DOHH2 (cell line): ENCODE results near the gene DLEC1.

ENCODE experiments used
- H3F3A ChIP-seq: fragments of 200-600 bp; sonication (generic), shearing (Covaris generic); 2 replicates; pipeline ENCODE4 v1.6.0; 2016; ENCODE audit warnings: antibody characterized with exemption, mild to moderate bottlenecking; ENCODE audit not compliant: control insufficient read depth, insufficient read depth
- H3K27ac ChIP-seq: fragments of 200-600 bp; sonication (generic); 2 replicates; pipeline ENCODE4 v1.5.1; 2014; ENCODE audit warnings: low read depth, mild to moderate bottlenecking, low read length, moderate library complexity
- H3K27me3 ChIP-seq: fragments of 200-600 bp; sonication (generic); 2 replicates; pipeline ENCODE4 v1.6.1; 2014; ENCODE audit warnings: mild to moderate bottlenecking, low read length, mixed read lengths; ENCODE audit not compliant: control insufficient read depth
- H3K36me3 ChIP-seq: fragments of 200-600 bp; sonication (generic); 2 replicates; pipeline ENCODE4 v1.6.1; 2014; ENCODE audit warnings: mild to moderate bottlenecking, low read length, moderate library complexity, mixed read lengths; ENCODE audit not compliant: control insufficient read depth
- H3K4me1 ChIP-seq: fragments of 200-600 bp; sonication (generic); 2 replicates; pipeline ENCODE4 v1.6.1; 2014; ENCODE audit warnings: mild to moderate bottlenecking, low read length, mixed read lengths; ENCODE audit not compliant: control insufficient read depth
- H3K4me2 ChIP-seq: fragments of 200-600 bp; sonication (generic); 2 replicates; pipeline ENCODE4 v1.6.0; 2014; ENCODE audit warnings: mild to moderate bottlenecking, low read length, moderate library complexity
- H3K4me3 ChIP-seq: fragments of 200-600 bp; sonication (generic); 2 replicates; pipeline ENCODE4 v1.5.1; 2014; ENCODE audit warnings: mild to moderate bottlenecking, low read length, mixed read lengths
- H3K79me2 ChIP-seq: fragments of 200-600 bp; sonication (generic); 2 replicates; pipeline ENCODE4 v1.6.1; 2014; ENCODE audit warnings: mild to moderate bottlenecking, low read length, mixed read lengths; ENCODE audit not compliant: control insufficient read depth
- H3K9me2 ChIP-seq: fragments of 200-600 bp; sonication (generic); replicated peaks from 2 replicates; pipeline ENCODE4 v1.6.1; 2014; ENCODE audit warnings: mild to moderate bottlenecking, low read length, mixed read lengths; ENCODE audit not compliant: control insufficient read depth
- H3K9me3 ChIP-seq: fragments of 200-600 bp; sonication (generic); 2 replicates; pipeline ENCODE4 v1.6.1; 2014; ENCODE audit warnings: antibody characterized with exemption, low read length, mixed read lengths; ENCODE audit not compliant: control insufficient read depth, insufficient read depth
- H4K20me1 ChIP-seq: fragments of 200-600 bp; sonication (generic); 2 replicates; pipeline ENCODE4 v1.6.0; 2014; ENCODE audit warnings: low read depth, mild to moderate bottlenecking, antibody characterized with exemption, low read length, moderate library complexity; ENCODE audit not compliant: control insufficient read depth, insufficient read depth
- EZH2phosphoT487 ChIP-seq: fragments of 200-600 bp; sonication (generic); IDR thresholded peaks from 2 replicates; pipeline ENCODE4 v1.6.1; 2017; ENCODE audit warnings: borderline replicate concordance, mild to moderate bottlenecking, antibody characterized with exemption, low read length, moderate library complexity, mixed read lengths
- TF ChIP-seq, protein P1 (sequence below): fragments of 200-600 bp; sonication (generic); IDR thresholded peaks from one replicate; pipeline ENCODE4 v1.5.1; 2014; ENCODE audit warnings: antibody characterized with exemption, mild to moderate bottlenecking, low read depth, low read length; ENCODE audit not compliant: poor library complexity, severe bottlenecking

DLEC1 gene

DNA sequence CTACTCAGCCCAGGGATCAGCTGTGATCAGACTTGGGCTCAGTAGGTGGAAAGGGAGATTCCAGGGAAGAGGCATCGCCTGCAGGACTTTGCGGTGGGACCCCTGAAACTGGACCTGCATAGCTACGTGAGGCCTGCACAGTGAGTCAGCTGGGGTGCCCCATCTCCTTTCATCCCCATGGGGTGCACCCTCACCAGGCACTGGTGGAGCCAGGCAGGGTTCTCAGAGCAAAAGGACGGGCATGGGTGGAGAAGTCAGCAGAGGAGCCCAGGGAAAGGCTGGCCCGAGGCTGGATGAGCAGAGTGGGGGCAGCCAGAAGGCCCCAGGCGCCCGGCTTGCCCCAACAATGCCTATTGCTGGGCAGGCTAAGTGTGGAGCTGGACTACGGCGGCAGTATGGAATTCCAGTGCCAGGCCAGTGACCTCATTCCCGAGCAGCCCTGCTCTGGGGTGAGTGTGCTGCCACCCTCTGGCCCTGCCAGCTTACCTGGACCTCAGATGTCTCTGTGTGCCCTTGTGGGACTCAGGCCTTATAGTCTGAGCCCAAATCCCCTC is 78.2 kb downstream of the DLEC1 start:
- Histone ChIP-seq H3K4me2 (no peak overlapping the region), H3K9me3 (no peaks in the 10 kb centered on the region), H3K27ac (no peak overlapping the region), H3K27me3 (peaks cover 8% of the 10 kb centered on the region; the same call in 1 of the 2 replicates), H3K4me3 (no peak overlapping the region), H3K4me1 (peaks cover 4% of the 10 kb centered on the region; the same call in 1 of the 2 replicates), H3K36me3 (peaks cover 7% of the 10 kb centered on the region), H3F3A (no peaks in the 10 kb centered on the region), H3K79me2 (no peaks in the 10 kb centered on the region), H3K9me2 (no peaks in the 10 kb centered on the region), H4K20me1 (no peaks in the 10 kb centered on the region)
- TF ChIP-seq, protein P1, sequence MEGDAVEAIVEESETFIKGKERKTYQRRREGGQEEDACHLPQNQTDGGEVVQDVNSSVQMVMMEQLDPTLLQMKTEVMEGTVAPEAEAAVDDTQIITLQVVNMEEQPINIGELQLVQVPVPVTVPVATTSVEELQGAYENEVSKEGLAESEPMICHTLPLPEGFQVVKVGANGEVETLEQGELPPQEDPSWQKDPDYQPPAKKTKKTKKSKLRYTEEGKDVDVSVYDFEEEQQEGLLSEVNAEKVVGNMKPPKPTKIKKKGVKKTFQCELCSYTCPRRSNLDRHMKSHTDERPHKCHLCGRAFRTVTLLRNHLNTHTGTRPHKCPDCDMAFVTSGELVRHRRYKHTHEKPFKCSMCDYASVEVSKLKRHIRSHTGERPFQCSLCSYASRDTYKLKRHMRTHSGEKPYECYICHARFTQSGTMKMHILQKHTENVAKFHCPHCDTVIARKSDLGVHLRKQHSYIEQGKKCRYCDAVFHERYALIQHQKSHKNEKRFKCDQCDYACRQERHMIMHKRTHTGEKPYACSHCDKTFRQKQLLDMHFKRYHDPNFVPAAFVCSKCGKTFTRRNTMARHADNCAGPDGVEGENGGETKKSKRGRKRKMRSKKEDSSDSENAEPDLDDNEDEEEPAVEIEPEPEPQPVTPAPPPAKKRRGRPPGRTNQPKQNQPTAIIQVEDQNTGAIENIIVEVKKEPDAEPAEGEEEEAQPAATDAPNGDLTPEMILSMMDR, result no peak
- no peak for TF ChIP-seq EZH2phosphoT487

GRCh38 chr3:38117748-38118420 is 78.9 kb downstream of the DLEC1 start:
- Histone ChIP-seq H4K20me1 (no peaks in the 10 kb centered on the region), H3K27me3 (peaks cover 8% of the 10 kb centered on the region; the same call in 1 of the 2 replicates), H3K4me1 (peaks cover 4% of the 10 kb centered on the region; the same call in 1 of the 2 replicates), H3F3A (no peaks in the 10 kb centered on the region), H3K27ac (no peak overlapping the region), H3K9me2 (no peaks in the 10 kb centered on the region), H3K36me3 (peaks cover 13% of the 10 kb centered on the region), H3K79me2 (no peaks in the 10 kb centered on the region), H3K9me3 (no peaks in the 10 kb centered on the region), H3K4me2 (no peak overlapping the region), H3K4me3 (no peak overlapping the region)
- no peak for TF ChIP-seq EZH2phosphoT487
- TF ChIP-seq, protein P1, result peak; percentile 89

GRCh38 chr3:38118421-38119247 is 79.6 kb downstream of the DLEC1 start:
- Histone ChIP-seq H3K27ac (no peak overlapping the region), H4K20me1 (no peaks in the 10 kb centered on the region)
- TF ChIP-seq, protein P1, result no peak
- no peak for TF ChIP-seq EZH2phosphoT487

More at GRCh38 chr3:38118421-38119247, 79.6 kb downstream of the DLEC1 start:
- Histone ChIP-seq H3K36me3 (peaks cover 18% of the 10 kb centered on the region), H3K4me1 (peaks cover 4% of the 10 kb centered on the region; the same call in 1 of the 2 replicates), H3K9me2 (no peaks in the 10 kb centered on the region), H3K27me3 (peaks cover 8% of the 10 kb centered on the region; the same call in 1 of the 2 replicates), H3K79me2 (no peaks in the 10 kb centered on the region), H3K9me3 (no peaks in the 10 kb centered on the region), H3F3A (no peaks in the 10 kb centered on the region), H3K4me2 (no peak overlapping the region), H3K4me3 (no peak overlapping the region)
